ENCODE data around the gene ST8SIA1.

DNA sequence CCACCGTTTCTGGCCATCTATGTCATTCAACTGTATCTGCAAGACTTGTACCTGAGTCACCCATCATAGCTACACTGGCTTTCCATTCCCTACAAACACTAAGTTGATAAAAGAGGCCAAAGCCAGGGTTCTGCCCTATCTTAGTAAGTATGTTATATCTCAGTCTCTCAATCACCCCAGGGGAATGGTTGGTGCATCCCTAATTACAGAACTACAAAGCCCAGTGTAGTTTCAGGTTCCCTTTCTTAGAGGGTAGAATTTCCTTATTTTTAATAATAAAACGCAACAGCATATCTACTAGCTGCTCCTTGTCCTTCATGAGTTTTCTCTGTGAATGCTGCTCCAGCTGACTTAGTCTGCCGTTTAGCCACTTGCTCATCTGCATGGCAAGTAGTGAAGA is 57.6 kb downstream of the ST8SIA1 start:
- TF ChIP-seq, protein P1, sequence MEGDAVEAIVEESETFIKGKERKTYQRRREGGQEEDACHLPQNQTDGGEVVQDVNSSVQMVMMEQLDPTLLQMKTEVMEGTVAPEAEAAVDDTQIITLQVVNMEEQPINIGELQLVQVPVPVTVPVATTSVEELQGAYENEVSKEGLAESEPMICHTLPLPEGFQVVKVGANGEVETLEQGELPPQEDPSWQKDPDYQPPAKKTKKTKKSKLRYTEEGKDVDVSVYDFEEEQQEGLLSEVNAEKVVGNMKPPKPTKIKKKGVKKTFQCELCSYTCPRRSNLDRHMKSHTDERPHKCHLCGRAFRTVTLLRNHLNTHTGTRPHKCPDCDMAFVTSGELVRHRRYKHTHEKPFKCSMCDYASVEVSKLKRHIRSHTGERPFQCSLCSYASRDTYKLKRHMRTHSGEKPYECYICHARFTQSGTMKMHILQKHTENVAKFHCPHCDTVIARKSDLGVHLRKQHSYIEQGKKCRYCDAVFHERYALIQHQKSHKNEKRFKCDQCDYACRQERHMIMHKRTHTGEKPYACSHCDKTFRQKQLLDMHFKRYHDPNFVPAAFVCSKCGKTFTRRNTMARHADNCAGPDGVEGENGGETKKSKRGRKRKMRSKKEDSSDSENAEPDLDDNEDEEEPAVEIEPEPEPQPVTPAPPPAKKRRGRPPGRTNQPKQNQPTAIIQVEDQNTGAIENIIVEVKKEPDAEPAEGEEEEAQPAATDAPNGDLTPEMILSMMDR (IDR thresholded peaks at IDR 0.05) = no peak
- no peak for TF ChIP-seq POLR2A (IDR thresholded peaks at IDR 0.05)
- no peak for TF ChIP-seq POLR2AphosphoS5 (IDR thresholded peaks at IDR 0.05)
- no peak for TF ChIP-seq EP300 (IDR thresholded peaks at IDR 0.05)
